Measurements from ENCODE around the gene GBGT1.

GBGT1 gene

GRCh38 chr9:133143639-133144141 lies 20.0 kb downstream of the GBGT1 start:
- DNase-seq (ENCODE audit: low spot score) = no peak

- DNase-seq (ENCODE audit: low spot score) = no peak
These were observed 20.8 kb downstream of the GBGT1 start for GRCh38 chr9:133142684-133143622.

GRCh38 chr9:133141833-133142595 lies 21.7 kb downstream of the GBGT1 start:
- no peak for DNase-seq (ENCODE audit: low spot score)

GRCh38 chr9:133140606-133141005 lies 23.1 kb downstream of the GBGT1 start:
- no peak for DNase-seq (ENCODE audit: low spot score)

GRCh38 chr9:133140174-133140505 lies 23.6 kb downstream of the GBGT1 start:
- no peak for DNase-seq (ENCODE audit: low spot score)

- no peak for DNase-seq (ENCODE audit: low spot score)
These were observed 24.2 kb downstream of the GBGT1 start for GRCh38 chr9:133139246-133140173.

- no peak for DNase-seq (ENCODE audit: low spot score)
These were observed 26.1 kb downstream of the GBGT1 start for GRCh38 chr9:133137451-133138231.

GRCh38 chr9:133135146-133135745 lies 28.5 kb downstream of the GBGT1 start:
- peak; percentile 86 for DNase-seq (ENCODE audit: low spot score)

- no peak for DNase-seq (ENCODE audit: low spot score)
These were observed 29.1 kb downstream of the GBGT1 start for GRCh38 chr9:133134388-133135145.

- peak; percentile 97 for DNase-seq (ENCODE audit: low spot score)
These were observed 29.9 kb downstream of the GBGT1 start for GRCh38 chr9:133133681-133134387.

GRCh38 chr9:133132174-133132573 lies 31.5 kb downstream of the GBGT1 start:
- no peak for DNase-seq (ENCODE audit: low spot score)

GRCh38 chr9:133131506-133131905 lies 32.2 kb downstream of the GBGT1 start:
- no peak for DNase-seq (ENCODE audit: low spot score)

- no peak for DNase-seq (ENCODE audit: low spot score)
These were observed 32.9 kb downstream of the GBGT1 start for GRCh38 chr9:133130685-133131244.

- DNase-seq (ENCODE audit: low spot score) = no peak
These were observed 34.5 kb downstream of the GBGT1 start for GRCh38 chr9:133129001-133129795.

GRCh38 chr9:133128152-133128551 lies 35.6 kb downstream of the GBGT1 start:
- no peak for DNase-seq (ENCODE audit: low spot score)

- DNase-seq (ENCODE audit: low spot score) = peak; percentile 49
These were observed 36.3 kb downstream of the GBGT1 start for GRCh38 chr9:133127340-133127981.

- peak; percentile 44 for DNase-seq (ENCODE audit: low spot score)
These were observed 36.9 kb downstream of the GBGT1 start for GRCh38 chr9:133126697-133127339.
